ENCODE results near the gene C6orf89.

Gene C6orf89

DNA sequence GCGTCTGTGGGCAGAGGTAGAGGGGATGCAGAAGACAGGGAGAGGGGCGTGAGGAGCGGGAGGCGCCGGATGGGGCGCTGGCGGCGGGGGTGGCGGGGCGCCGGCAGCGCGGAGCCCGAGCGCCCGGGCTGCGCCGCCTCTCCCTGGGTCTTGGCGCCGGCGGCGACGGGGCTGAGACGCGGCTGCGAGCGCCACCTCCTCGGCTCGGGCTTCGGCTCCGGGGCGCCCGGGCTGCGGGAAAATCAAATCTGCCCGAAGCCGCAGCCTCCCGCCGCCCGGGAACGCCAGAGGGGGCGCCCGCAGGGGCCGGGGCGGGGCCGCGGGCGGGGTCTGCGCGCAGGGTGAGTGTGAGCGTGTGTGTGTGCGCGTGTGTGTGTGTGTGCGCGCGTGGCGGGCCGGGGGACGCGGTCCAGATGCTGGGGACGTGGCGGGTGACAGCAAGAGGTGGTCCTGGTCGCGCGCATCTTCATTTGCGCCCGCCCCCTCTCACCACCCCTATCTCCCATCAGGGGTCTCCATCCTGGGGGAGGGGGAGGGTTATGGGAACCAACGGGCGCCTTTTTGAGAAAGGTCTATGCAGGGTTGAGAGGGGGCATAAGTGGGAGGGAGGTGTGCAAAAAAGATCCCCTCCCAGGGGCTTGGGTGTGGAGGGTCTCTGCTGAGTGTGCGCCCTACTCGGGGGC is 45.9 kb upstream of the C6orf89 start:
- peaks cover 45% of the 10 kb centered on the region for H3K27me3 Mint-ChIP-seq (ENCODE audit: low read depth)
- no peak overlapping the region for H3K27ac Mint-ChIP-seq
- peak overlapping the region; percentile 74 to 84 (median 84) for H3K4me3 Mint-ChIP-seq
- H3K4me1 Mint-ChIP-seq, result peaks cover 32% of the 10 kb centered on the region
- no peaks in the 10 kb centered on the region for H3K9me3 Mint-ChIP-seq
- peak; percentile 22 to 37 (median 33) for TF ChIP-seq CTCF (IDR thresholded peaks at IDR 0.05; ENCODE audit: unreplicated experiment in 3 of 3)
- H3K36me3 Mint-ChIP-seq (ENCODE audit: low read depth), result no peaks in the 10 kb centered on the region

GRCh38 chr6:36840432-36841403 is 45.0 kb upstream of the C6orf89 start:
- Mint-ChIP-seq H3K27ac (peak overlapping the region; percentile 67 to 83 (median 82)), H3K4me3 (peak overlapping the region; percentile 74 to 86 (median 84)), H3K36me3 (ENCODE audit: low read depth) (no peaks in the 10 kb centered on the region), H3K9me3 (no peaks in the 10 kb centered on the region), H3K4me1 (peaks cover 30% of the 10 kb centered on the region), H3K27me3 (ENCODE audit: low read depth) (peaks cover 51% of the 10 kb centered on the region)
- no peak for TF ChIP-seq CTCF (IDR thresholded peaks at IDR 0.05; ENCODE audit: unreplicated experiment in 3 of 3)

- no peak overlapping the region for H3K27ac Mint-ChIP-seq
- no peak for TF ChIP-seq CTCF (IDR thresholded peaks at IDR 0.05; ENCODE audit: unreplicated experiment in 3 of 3)
Observed at GRCh38 chr6:36841756-36842155, 44.0 kb upstream of the C6orf89 start.

DNA sequence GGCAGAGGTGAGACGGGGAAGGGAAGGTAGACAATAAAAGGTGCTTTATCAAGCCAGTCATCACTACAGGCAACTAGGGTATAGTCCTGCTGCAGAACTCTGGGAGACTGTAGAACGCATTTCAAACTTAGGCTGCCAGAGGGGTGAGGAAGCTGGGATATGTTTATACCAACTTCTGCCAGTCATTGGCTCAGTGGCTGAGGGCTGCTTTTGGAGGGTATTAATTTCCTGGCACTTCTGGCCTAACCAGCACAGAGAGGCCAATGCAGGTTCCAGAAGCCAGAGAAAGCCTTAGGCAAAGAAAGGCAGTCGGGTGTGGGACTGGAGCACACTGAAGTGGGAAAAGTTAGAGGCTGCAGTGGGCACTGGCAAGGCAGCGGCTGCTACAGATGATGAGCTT is 42.6 kb upstream of the C6orf89 start:
- Mint-ChIP-seq H3K4me3 (peak overlapping the region in 1 of 3 experiments; percentile 16), H3K27ac (no peak overlapping the region), H3K4me1 (peaks cover 33% of the 10 kb centered on the region), H3K36me3 (ENCODE audit: low read depth) (no peaks in the 10 kb centered on the region), H3K9me3 (no peaks in the 10 kb centered on the region), H3K27me3 (ENCODE audit: low read depth) (peaks cover 41% of the 10 kb centered on the region)
- no peak for TF ChIP-seq CTCF (IDR thresholded peaks at IDR 0.05; ENCODE audit: unreplicated experiment in 3 of 3)

More at GRCh38 chr6:36841756-36842155, 44.0 kb upstream of the C6orf89 start:
- peaks cover 26% of the 10 kb centered on the region for H3K4me1 Mint-ChIP-seq
- no peaks in the 10 kb centered on the region for H3K36me3 Mint-ChIP-seq (ENCODE audit: low read depth)
- peaks cover 48% of the 10 kb centered on the region for H3K27me3 Mint-ChIP-seq (ENCODE audit: low read depth)
- no peak overlapping the region for H3K4me3 Mint-ChIP-seq
- no peaks in the 10 kb centered on the region for H3K9me3 Mint-ChIP-seq

DNA sequence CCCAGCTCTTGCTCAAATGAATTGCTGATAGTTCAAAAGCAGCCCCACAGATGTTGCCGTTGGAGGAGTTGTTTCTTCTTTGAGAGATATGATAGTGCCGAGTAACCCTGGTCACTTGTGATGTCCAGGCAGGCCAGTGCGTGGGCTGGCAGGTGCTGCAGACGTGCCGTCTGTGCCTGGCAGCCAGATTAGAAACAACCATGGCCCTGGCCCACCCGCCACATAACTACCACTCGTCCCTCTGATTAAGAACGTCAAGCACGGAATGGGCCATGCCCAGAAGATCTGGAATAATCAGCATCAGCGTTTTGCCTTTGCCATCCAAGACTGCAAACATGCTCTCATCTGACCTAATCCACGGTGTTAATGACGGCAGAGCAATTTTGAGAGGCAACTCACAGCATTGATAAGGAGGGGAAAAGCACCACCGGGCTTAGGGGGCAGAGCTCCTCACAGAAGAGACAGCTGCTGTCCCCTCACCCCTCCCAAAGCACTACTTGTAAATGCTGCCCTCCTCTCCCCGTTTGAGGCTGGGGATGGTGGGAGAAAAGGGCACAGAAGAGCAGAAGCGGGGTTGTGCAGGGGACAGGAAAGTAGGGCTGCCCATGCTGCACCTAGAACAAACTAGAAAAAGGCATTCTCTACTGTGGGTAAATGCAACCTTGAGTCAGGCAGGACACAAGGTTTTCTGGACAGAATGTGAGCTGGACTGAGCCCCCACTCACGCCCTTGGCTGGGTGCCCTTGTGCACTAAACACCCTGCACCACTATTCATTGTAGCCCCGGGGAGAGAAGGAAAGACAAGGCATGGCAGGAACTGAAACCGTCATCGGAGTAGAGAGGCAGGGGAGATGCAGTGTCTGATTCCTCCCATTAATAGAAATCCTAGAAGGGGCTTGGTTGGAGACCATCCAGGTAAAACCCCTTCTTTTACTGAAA is 41.3 kb upstream of the C6orf89 start:
- TF ChIP-seq CTCF (IDR thresholded peaks at IDR 0.05; ENCODE audit: unreplicated experiment in 3 of 3), result no peak
- H3K9me3 Mint-ChIP-seq, result no peaks in the 10 kb centered on the region
- no peaks in the 10 kb centered on the region for H3K36me3 Mint-ChIP-seq (ENCODE audit: low read depth)
- H3K27me3 Mint-ChIP-seq (ENCODE audit: low read depth), result peaks cover 34% of the 10 kb centered on the region
- no peak overlapping the region for H3K27ac Mint-ChIP-seq
- H3K4me1 Mint-ChIP-seq, result peaks cover 46% of the 10 kb centered on the region
- H3K4me3 Mint-ChIP-seq, result no peak overlapping the region

All from nephron (organoid).